ENCODE measurements around the gene SIL1.
"Not testable (repeated sequence)": the region's sequence is repeated elsewhere in the genome, so short reads cannot be mapped to it uniquely, and the experiment has no call there.

Gene SIL1

DNA sequence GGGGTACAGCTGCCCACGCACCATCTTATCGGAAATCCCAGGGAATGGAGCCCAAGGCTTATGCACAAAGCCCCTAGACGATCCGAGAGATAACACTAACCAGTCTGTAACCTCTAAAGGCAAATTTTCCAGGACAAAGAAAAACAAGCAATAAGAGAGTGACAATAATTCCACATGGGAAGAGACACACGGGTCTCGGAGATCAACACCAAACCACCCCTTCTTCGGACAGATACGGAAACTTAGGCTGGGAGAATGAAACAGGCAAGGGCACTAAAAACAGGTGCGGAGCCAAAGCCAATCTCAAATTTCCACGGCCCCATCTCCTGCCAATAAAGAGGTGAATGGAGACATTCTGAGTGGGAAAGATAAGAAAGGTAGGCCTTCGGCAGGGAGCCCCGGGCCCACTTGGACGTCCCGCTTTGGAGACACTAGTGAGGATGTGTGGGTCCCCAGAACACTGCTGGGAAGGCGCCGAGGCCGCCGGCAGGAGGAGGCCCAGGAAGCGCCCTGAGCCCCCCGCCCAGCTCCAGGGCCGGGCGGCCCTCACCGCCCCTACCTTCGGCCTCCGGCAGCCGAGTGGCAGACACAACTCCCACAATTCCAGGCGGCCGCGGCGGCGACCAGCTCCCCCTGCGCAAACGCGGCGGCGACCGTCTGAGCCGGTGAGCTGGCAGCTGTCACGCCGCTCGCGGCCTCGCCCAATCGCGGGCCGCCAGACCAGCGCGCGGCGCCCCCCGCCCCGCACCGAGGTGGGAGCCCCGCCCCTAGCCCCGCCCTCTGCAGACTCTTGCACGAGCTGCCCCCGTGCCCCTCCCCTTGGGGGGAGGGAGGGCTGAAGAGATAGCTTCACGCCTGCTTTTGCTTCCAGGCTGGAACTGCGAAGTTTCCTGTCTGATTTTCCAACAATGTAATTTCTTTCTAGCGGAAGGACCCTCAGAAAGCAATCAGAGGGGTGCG lies at the start of gene SIL1:
Gene SIL1, minus strand, starts transcription at position 659 of the 960 bp plus-strand sequence. CDS start 70,525 bp downstream, outside the sequence.
- peak; percentile 96 to 98 for DNase-seq

GRCh38 chr5:139246394-139246793 lies 48.2 kb upstream of the SIL1 start:
- DNase-seq, result peak; percentile 67 to 68

DNA sequence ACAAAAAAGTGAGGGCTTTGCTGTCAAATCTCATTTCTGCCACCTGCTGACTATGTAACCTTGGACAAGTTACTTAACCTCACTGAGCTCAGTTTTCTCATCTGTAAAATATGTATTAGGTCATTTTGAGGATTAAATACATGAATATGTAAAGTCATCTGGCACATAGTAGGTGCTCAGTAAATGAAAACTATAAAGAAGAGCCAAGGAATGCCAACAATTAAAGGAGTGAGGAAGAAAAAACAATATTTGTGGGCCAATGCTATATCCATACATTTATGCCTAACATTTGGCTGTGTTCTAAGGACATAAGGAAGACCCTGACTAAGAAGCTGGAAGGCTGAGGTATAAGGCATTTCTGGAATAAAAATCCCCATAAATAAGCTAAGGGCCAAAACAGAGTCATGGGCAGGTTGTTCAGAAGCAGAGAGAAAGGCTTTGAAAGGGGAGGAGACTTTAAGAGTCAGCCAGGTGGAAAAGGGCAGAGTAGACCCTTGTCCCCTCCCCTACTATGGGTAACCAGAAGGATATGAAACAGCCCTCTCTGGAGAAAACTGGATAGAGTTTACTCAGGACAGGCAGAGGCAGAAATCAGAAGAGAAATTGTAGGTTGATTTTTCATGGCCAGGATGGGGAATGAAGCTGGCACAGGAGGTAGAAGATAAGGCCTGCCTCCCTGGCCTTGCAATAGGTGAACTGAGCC lies 47.6 kb upstream of the SIL1 start:
- DNase-seq, result no peak

GRCh38 chr5:139243425-139243970 lies 45.3 kb upstream of the SIL1 start:
- no peak for DNase-seq

- no peak for DNase-seq
Measured at GRCh38 chr5:139241139-139241538, 43.0 kb upstream of the SIL1 start.

DNA sequence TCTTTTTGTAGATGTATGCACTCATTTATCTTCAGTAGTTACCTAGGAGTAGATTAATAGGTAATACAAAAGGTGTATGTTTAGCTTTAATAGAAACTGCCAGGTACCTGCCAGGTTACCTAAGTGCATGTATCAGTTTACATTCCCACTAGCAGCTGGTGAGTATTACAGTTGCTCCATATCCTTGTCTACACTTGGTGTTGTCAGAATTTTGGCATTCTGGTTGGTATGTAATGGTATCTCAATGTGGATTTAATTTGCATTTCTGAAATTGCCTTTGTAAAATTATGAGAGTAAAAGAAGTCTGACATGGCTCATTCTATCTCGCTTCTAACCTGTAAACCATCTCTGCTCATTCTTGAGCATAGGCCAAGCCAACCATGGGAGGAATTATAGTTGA lies 38.3 kb upstream of the SIL1 start:
- no peak for DNase-seq

DNA sequence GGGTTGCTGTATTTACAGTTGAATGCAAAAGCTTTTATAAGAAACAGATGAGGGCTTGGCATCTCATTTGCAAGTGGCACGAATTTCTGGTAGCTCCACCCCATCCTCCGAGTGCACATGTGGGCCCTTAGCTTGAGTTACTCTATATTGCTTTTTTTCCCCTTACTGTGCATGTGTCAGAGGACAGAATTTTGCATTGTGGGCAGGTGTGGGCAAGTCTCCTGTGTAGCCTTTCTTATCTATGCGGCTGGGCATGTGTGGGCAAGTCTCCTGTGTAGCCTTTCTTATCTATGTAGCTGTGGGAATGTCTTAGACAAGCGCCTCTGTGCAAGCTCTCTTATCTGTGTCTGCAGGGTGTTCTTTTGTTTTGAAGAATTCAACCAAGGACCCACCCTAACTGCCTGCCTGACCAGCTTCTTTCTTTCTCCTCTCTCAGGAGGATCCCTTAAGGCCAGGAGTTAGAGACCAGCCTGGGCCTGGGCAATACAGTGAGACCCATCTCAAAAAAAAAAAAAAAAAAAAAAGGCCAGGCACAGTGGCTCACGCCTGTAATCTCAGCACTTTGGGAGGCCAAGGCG lies 34.1 kb upstream of the SIL1 start:
- DNase-seq, result no peak

- DNase-seq, result no peak
Measured at GRCh38 chr5:139228201-139228803, 30.1 kb upstream of the SIL1 start.

- no peak for DNase-seq
Measured at GRCh38 chr5:139226131-139226530, 28.0 kb upstream of the SIL1 start.

- DNase-seq, result no peak
Measured at GRCh38 chr5:139223481-139223880, 25.3 kb upstream of the SIL1 start.

GRCh38 chr5:139222346-139222745 lies 24.2 kb upstream of the SIL1 start:
- no peak for DNase-seq

- DNase-seq, result not testable (repeated sequence)
Measured at GRCh38 chr5:139218038-139218437, 19.9 kb upstream of the SIL1 start.

DNA sequence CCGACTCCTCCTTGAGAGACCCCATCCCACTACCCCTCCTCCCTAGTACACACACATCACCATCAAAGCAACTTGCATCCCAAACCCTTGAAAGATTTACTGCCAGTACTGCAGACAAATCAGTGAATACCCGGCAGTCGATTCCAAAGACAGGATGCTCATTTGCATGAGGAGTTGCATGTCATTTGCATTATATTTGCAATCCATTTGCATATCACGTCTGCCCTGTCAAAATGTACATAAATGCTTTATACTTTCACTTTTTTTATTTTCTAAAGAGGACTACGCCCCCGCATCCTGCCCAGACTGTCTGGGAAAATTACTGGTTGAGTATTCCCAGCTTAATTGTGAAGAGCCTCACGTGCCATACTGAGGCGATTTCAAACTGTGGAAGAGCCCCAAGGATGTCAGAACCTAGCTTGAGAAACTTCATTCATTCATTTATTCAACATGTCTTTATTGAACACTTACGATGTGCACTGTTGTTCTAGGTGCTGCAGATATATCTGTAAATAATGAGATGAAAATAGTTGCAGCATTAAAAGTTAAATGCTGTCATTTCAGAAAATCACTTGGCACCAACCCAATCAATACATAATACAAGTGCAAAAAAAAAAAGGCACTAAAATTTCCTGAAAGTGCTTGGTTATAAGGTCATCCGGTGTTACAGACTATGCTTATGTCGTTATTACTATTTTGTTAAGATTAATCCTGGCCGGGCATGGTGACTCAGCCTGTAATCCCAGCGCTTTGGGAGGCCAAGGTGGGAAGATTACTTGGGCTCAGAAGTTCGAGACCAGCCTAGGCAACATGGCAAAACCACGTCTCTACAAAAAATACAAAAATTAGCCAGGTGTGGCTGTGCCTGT lies 17.2 kb upstream of the SIL1 start:
- no peak for DNase-seq

- DNase-seq, result no peak
Measured at GRCh38 chr5:139214646-139215045, 16.5 kb upstream of the SIL1 start.

- DNase-seq, result no peak
Measured at GRCh38 chr5:139212906-139213305, 14.7 kb upstream of the SIL1 start.

DNA sequence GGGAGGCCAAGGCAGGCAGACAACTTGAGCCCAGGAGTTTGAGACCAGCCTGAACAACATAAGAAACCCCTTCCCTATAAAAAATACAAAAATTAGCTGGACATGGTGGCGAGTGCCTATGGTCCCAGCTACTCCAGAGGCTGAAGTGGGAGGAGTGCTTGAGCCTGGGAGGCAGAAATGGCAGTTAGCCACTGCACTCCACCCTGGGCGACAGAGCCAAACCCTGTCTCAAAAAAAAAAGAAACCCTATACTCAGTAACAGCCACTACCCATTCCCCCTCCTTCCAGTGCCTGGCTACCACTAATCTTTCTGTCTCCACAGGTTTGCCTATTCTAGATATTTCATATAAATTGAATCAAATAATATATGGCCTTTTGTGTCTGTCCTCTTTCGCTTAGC lies 14.3 kb upstream of the SIL1 start:
- no peak for DNase-seq

DNA sequence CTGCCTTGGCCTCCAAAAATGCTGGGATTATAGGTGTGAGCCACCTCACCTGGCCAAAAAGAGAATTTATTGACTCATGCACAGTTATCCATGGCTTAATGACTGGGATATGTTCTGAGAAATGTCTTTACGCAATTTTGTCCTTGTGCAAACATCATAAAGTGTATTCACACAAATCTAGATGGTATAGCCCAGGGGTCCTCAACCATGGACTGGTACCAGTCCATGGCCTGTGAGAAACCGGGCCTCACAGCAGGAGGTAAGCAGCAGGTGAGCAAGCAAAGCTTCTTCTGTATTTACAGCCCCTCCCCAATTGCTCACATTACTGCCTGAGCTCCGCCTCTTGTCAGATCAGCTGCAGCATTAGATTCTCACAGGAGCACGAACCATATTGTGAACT lies 12.4 kb upstream of the SIL1 start:
- no peak for DNase-seq

DNA sequence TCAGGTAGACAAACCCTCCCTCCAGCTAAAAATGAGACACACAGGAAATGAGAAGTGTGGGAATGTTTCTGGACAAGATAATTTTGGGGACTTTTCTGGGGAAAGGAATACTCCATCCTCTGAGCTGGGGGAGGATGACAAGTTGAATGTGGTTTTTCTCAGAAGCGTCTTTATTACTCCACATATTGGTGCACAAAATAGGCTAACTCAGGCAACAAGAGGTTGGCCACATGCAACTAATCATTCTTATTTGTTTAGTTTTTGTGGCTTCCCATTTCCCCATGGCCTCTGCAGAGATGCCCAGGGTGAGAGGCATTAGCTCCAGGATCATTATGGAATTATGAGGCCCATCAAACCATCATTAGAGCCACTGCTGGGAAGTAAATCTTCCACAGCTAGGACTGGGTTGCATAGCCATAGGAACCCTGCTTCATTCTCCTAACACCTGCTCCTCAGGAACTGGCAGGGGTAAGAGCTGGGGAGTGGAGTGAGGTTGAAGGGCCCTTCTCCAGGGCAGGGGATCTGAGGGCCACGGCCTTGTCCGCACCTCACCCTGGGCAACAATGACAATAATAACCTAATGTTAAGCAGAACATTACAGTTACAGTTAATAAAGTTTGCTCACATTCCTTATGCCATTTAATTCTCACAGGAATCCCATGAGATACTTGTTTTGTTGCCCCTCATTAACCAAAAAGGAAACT lies 9.3 kb upstream of the SIL1 start:
- DNase-seq, result no peak

- no peak for DNase-seq
Measured at GRCh38 chr5:139205586-139205985, 7.4 kb upstream of the SIL1 start.

DNA sequence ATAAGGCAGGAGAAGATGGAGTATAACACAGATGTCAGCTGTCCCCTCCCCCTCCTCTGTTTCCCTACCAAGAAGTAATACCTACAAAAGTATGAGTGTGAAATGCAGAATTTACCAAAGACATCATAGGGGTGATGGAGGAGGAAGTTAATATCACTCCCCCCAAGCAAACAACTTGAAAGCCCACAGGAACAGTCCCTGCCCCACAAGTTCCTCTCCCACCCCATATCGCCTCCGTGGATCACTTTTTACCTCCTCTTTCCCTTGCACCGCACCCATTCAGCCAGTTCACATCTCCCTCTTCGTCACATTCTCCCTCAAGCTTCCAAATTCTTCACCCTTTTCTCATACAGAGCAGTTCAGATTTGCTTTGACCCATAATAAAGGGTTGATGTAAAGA lies 7.0 kb upstream of the SIL1 start:
- DNase-seq, result no peak

DNA sequence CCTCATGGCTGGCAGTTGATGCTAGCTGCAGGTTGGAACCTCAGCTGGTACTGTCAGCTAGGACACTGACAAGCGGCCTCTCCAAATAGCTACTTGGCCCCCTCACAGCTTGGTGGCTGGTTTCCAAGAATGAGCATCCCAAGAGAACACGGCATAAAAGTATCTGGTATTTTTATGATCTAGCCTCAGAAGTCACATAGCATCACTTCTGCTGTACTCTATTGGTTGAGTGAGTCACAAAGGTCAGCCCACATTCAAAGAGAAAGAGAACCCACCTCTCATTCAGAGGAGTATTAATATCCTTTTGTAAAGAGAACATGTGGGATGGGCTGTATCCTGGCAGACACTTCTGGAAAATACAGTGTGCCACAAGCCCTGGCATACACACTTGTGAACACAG lies 6.0 kb upstream of the SIL1 start:
- no peak for DNase-seq

Data from stimulated activated CD4-positive, alpha-beta T cell treated with anti-CD3 and anti-CD28 coated beads, Interleukin-2, amount 100 ng/mL, for 24 hours (primary cell).